Adipocyte (in vitro differentiated cells): ENCODE measurements around the gene FADD.
A peak's percentile ranks its signal among the peaks of the same experiment; 100 is the strongest.
"Not testable (repeated sequence)": the region's sequence is repeated elsewhere in the genome, so short reads cannot be mapped to it uniquely, and the experiment has no call there.

Experiments used
- DNase-seq: peaks from one replicate; pipeline ENCODE4 v3.0.0-alpha.2; 2015; ENCODE audit warnings: low read depth
- H3K27me3 ChIP-seq: replicated peaks from 2 replicates; pipeline ENCODE4 v1.7.0; 2013; ENCODE audit warnings: mild to moderate bottlenecking, low read length, moderate library complexity; ENCODE audit not compliant: control insufficient read depth, insufficient read depth
- H3K36me3 ChIP-seq: 2 replicates; pipeline ENCODE4 v1.7.0; 2013; ENCODE audit warnings: low read length, mild to moderate bottlenecking, moderate library complexity; ENCODE audit not compliant: control insufficient read depth, insufficient read depth, severe bottlenecking
- H3K4me1 ChIP-seq: 2 replicates; pipeline ENCODE4 v1.7.0; 2013; ENCODE audit warnings: mild to moderate bottlenecking, low read length, moderate library complexity; ENCODE audit not compliant: control insufficient read depth, insufficient read depth
- H3K4me3 ChIP-seq: 2 replicates; pipeline ENCODE4 v1.7.0; 2013; ENCODE audit warnings: mild to moderate bottlenecking, low read length, moderate library complexity
- H3K9ac ChIP-seq: 2 replicates; pipeline ENCODE4 v1.7.0; 2013; ENCODE audit warnings: mild to moderate bottlenecking, low read length, moderate library complexity
- H3K9me3 ChIP-seq: 2 replicates; pipeline ENCODE4 v1.7.0; 2013; ENCODE audit warnings: mild to moderate bottlenecking, low read length, moderate library complexity; ENCODE audit not compliant: control insufficient read depth

The FADD gene

GRCh38 chr11:70206982-70207376, 3.9 kb downstream of the FADD start:
- no peaks in the 10 kb centered on the region for H3K27me3 ChIP-seq
- no peak overlapping the region for H3K9ac ChIP-seq
- H3K4me1 ChIP-seq = peaks cover 55% of the 10 kb centered on the region
- H3K9me3 ChIP-seq = no peaks in the 10 kb centered on the region
- H3K36me3 ChIP-seq = peaks cover 31% of the 10 kb centered on the region
- H3K4me3 ChIP-seq = no peak overlapping the region
- DNase-seq = no peak

- no peak for DNase-seq
- Histone ChIP-seq H3K9ac (no peak overlapping the region), H3K36me3 (peaks cover 31% of the 10 kb centered on the region), H3K4me1 (peaks cover 49% of the 10 kb centered on the region), H3K4me3 (no peak overlapping the region), H3K9me3 (no peaks in the 10 kb centered on the region), H3K27me3 (no peaks in the 10 kb centered on the region)
These were observed 4.5 kb downstream of the FADD start for GRCh38 chr11:70207531-70208131.

- Histone ChIP-seq H3K4me1 (peaks cover 42% of the 10 kb centered on the region), H3K36me3 (peaks cover 31% of the 10 kb centered on the region), H3K9me3 (no peaks in the 10 kb centered on the region), H3K27me3 (no peaks in the 10 kb centered on the region), H3K9ac (no peak overlapping the region), H3K4me3 (no peak overlapping the region)
- DNase-seq = no peak
These were observed 6.4 kb downstream of the FADD start for GRCh38 chr11:70209391-70209912.

DNA sequence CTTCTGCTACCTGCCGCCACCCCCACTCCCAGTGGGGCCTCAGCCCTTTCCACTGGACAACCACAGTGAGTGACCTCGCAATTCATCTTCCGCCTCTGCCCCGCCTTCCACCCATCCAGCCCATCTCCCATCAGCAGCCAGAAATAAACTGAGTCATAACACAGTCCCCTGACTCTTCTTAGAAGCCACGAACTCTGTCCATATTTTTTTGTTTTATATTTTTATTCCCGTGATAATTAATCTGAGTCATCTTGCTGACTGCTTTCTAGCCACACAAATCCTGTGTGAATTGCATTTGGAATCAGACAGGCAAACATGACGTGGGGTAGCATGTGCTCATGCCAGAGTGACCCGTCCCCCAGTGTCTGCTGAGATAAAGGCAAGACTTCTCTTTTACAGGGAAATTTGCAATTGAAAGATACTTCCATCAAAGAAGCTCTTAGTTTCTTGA, 7.0 kb downstream of the FADD start:
- Histone ChIP-seq H3K9me3 (no peaks in the 10 kb centered on the region), H3K36me3 (peaks cover 27% of the 10 kb centered on the region)
- peak; percentile 29 for DNase-seq

DNA sequence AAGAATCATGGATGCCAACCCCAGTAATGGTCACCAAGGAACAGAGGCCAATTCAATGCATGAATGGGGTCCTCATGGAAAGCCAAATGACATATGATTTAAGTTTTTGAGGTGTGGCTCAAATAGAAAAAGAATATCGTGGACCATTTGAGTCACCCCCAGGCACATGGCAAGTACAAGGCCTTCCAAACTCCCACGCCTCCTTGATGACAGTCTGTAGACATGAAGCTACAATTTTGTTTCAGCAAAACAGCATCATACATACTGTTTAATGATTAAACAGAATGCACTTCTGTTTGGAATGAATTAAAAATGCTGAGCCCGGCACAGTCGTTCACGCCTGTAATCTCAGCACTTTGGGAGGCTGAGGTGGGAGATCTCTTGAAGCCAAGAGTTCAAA, 7.4 kb downstream of the FADD start:
- Histone ChIP-seq H3K9ac (peak overlapping the region; percentile 45), H3K9me3 (no peaks in the 10 kb centered on the region), H3K4me3 (no peak overlapping the region), H3K36me3 (peaks cover 27% of the 10 kb centered on the region), H3K4me1 (peaks cover 31% of the 10 kb centered on the region), H3K27me3 (no peaks in the 10 kb centered on the region)
- DNase-seq = no peak

More for the DNA sequence above, 7.0 kb downstream of the FADD start:
- Histone ChIP-seq H3K4me3 (no peak overlapping the region), H3K4me1 (peaks cover 36% of the 10 kb centered on the region), H3K9ac (peak overlapping the region; percentile 45), H3K27me3 (no peaks in the 10 kb centered on the region)

DNA sequence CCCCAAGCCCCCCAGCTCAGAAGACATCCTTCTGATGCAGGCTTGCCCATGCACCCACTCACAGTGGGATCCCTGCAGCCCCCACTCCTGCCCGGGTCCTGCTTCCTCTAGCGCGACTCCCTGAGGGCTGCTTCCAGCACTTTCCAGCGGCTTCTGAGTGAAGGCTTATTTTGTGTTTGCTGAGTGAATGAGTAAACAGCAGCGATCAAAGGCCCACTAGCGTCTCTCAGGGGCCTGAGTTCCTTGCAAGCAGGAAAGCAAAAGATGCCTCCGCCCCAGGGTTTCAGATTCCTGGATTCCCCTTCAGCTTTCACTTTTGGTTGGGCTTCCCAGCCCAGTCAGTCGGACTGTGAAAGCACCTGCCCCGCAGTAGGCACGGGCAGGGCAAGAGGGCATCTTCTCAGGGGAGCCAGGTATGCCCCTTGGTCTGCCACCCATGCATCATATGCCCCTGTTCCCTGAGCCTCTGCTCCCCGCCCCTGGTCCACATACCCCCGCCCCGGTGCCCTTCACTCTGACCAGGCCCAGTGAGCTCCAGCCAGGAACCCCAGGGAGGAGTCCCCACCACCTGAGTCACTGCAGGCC, 9.2 kb downstream of the FADD start:
- no peak overlapping the region for H3K9ac ChIP-seq
- no peaks in the 10 kb centered on the region for H3K9me3 ChIP-seq
- DNase-seq = no peak
- H3K36me3 ChIP-seq = peaks cover 12% of the 10 kb centered on the region
- H3K27me3 ChIP-seq = no peaks in the 10 kb centered on the region
- no peak overlapping the region for H3K4me3 ChIP-seq
- peaks cover 24% of the 10 kb centered on the region for H3K4me1 ChIP-seq

DNA sequence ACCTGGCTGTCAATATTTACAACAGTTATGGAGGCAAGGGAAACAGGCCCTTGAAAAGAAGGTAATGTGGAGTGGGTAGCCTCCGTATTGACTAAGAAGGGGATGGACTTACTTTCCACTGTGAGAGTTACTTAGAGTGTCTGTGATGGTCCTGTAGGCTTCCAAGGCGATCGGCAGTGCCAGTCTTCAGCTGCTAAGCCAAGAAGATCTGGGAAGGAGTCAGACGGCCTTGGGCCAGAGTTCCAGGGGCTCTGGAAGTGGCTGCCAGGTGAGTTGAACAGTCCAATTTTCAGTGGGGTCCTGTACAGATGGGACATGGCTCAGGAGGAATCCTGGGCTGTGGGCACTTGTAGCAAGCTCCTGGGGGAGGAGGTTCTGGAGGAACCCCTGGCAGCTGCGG, 14.3 kb downstream of the FADD start:
- DNase-seq, H3K4me3 ChIP-seq, H3K9me3 ChIP-seq, H3K36me3 ChIP-seq, H3K4me1 ChIP-seq, H3K27me3 ChIP-seq, H3K9ac ChIP-seq: not testable (repeated sequence)

- H3K4me1 ChIP-seq, H3K27me3 ChIP-seq, H3K4me3 ChIP-seq, H3K36me3 ChIP-seq, H3K9ac ChIP-seq, DNase-seq, H3K9me3 ChIP-seq: not testable (repeated sequence)
These were observed 15.0 kb downstream of the FADD start for GRCh38 chr11:70218076-70218475.

GRCh38 chr11:70220136-70220535, 17.0 kb downstream of the FADD start:
- no peaks in the 10 kb centered on the region for H3K36me3 ChIP-seq
- H3K27me3 ChIP-seq = no peaks in the 10 kb centered on the region
- no peak for DNase-seq
- no peaks in the 10 kb centered on the region for H3K4me1 ChIP-seq
- no peak overlapping the region for H3K9ac ChIP-seq
- peaks cover 5% of the 10 kb centered on the region for H3K9me3 ChIP-seq
- H3K4me3 ChIP-seq = no peak overlapping the region

- no peaks in the 10 kb centered on the region for H3K27me3 ChIP-seq
- no peak overlapping the region for H3K9ac ChIP-seq
- H3K36me3 ChIP-seq = no peaks in the 10 kb centered on the region
- DNase-seq = no peak
- peaks cover 5% of the 10 kb centered on the region for H3K9me3 ChIP-seq
- H3K4me3 ChIP-seq = no peak overlapping the region
- H3K4me1 ChIP-seq = peaks cover 7% of the 10 kb centered on the region
These were observed 17.8 kb downstream of the FADD start for GRCh38 chr11:70220920-70221319.

GRCh38 chr11:70225681-70226177, 22.6 kb downstream of the FADD start:
- Histone ChIP-seq H3K9me3 (peaks cover 3% of the 10 kb centered on the region), H3K4me1 (peaks cover 23% of the 10 kb centered on the region), H3K27me3 (no peaks in the 10 kb centered on the region), H3K9ac (peak overlapping the region; percentile 49), H3K4me3 (no peak overlapping the region), H3K36me3 (no peaks in the 10 kb centered on the region)
- peak; percentile 20 for DNase-seq
